Adrenal gland (tissue), 12 donors: ENCODE measurements around the gene INHBA. TPM values are rescaled to one million over a fixed set of nuclear protein-coding genes. Genes with fewer than 3 reads are reported as not detected.

ENCODE experiments used
- DNase-seq, 7 donors: peaks; one replicate each; pipeline ENCODE4 v3.0.0-alpha.2; 2019 to 2020
- H3K27ac ChIP-seq, 5 donors: fragments of 200-600 bp; sonication (generic) in 4 of 5; 1 replicate in 3 of 5; 2 replicates in 2 of 5; pipeline versions ENCODE4 v1.5.1 to v1.8.0; 2016 to 2020; ENCODE audit warnings: mild to moderate bottlenecking in 1 of 5
- H3K27me3 ChIP-seq: fragments of 200-600 bp; 2 replicates; pipeline ENCODE4 v1.8.0; 2021
- H3K36me3 ChIP-seq, 2 donors: fragments of 200-600 bp; replicated peaks in 1 of 2; 1 replicate in 1 of 2; 2 replicates in 1 of 2; pipeline versions ENCODE4 v1.5.1 to v1.8.0; 2018 to 2022
- H3K4me1 ChIP-seq, 2 donors: fragments of 200-600 bp; replicated peaks in 1 of 2; 1 replicate in 1 of 2; 2 replicates in 1 of 2; pipeline versions ENCODE4 v1.5.1 to v1.8.0; 2018 to 2021
- H3K4me3 ChIP-seq, 4 donors: fragments of 200-600 bp; sonication (generic) in 3 of 4; one replicate each; pipeline ENCODE4 v1.5.1; 2016 to 2018
- H3K9me3 ChIP-seq, 3 donors: fragments of 200-600 bp; sonication (generic) in 1 of 3; replicated peaks in 1 of 3; 1 replicate in 2 of 3; 2 replicates in 1 of 3; pipeline versions ENCODE4 v1.5.1 to v1.8.0; 2016 to 2021
- CTCF ChIP-seq, 6 experiments: fragments of 450-650 bp in 4 of 6; fragments of 200-600 bp in 2 of 6; sonication (generic) in 1 of 6; IDR thresholded peaks; 1 replicate in 5 of 6; 2 replicates in 1 of 6; pipeline versions ENCODE4 v1.5.1 to v1.8.0; 2016 to 2021; ENCODE audit warnings: antibody characterized with exemption in 6 of 6, mild to moderate bottlenecking in 2 of 6, moderate library complexity in 1 of 6
- POLR2A ChIP-seq, 2 donors: fragments of 450-650 bp; IDR thresholded peaks; one replicate each; pipeline ENCODE4 v1.6.1; 2017; ENCODE audit warnings: antibody characterized with exemption in 2 of 2, mild to moderate bottlenecking in 2 of 2, moderate library complexity in 1 of 2
- WGBS, 4 donors: extraction: QIAGEN DNeasy Blood & Tissue Kit in 2 of 4; methylation state at CpG; one replicate each; pipeline versions ENCODE4 v1.1.5 to v1.1.7; 2013 to 2017; 5-methylcytosine and 5-hydroxymethylcytosine counted together
- intact Hi-C, 2 donors: fragments of 100-400 bp; cut with DNase I; formaldehyde crosslinking; loops; one replicate each; pipeline versions ENCODE4 v1.14.1 to v1.15.0; 2022 to 2023
- polyA plus RNA-seq, 3 donors: library from polyadenylated mRNA; stranded (reverse); fragments of 200-250 nt in 2 of 3; fragments of 350-450 nt in 1 of 3; fragmentation: Illumina TruSeq in 1 of 3; extraction: RNeasy Lipid Tissue Mini Kit (QIAGEN cat#74804) in 1 of 3; gene quantifications; one replicate each; pipeline ENCODE4 v1.2.3, GENCODE V29; 2013 to 2014
- total RNA-seq, 9 donors: library from RNA; depleted of rRNA in 4 of 9; stranded (reverse); fragments of >200 nt in 4 of 9; fragments of 120-200 nt in 1 of 9; fragmentation: NEBNext Ultra II Directional in 1 of 9; extraction: Animal tissue kit (Norgen Biotek cat#: 25700) in 1 of 9; gene quantifications; one replicate each; pipeline versions ENCODE4 v1.1.0 to v1.2.4, GENCODE V29; 2013 to 2023
- donor health status: healthy with polysubstance abuse.
- donor health status: Bipolar disorder and iron deficiency.
- donor health status: DM: yes; HTN: yes; CAD: no.
- donor health status: DM: no; HTN: no; CAD: no.
- donor health status: DM: no; HTN: no; CAD: no.
- donor health status: DM: yes; HTN: yes; CAD: no.

Gene INHBA
- total and polyA plus RNA-seq, 12 donors, result 0.35 to 4.1 (median 0.89) TPM

- TF ChIP-seq POLR2A (IDR thresholded peaks at IDR 0.05) (no peak), CTCF (IDR thresholded peaks at IDR 0.05) (no peak)
- Histone ChIP-seq H3K4me3 (no peak overlapping the region), H3K4me1 (no peaks in the 10 kb centered on the region), H3K27me3 (no peaks in the 10 kb centered on the region), H3K27ac (no peak overlapping the region), H3K36me3 (no peaks in the 10 kb centered on the region), H3K9me3 (no peaks in the 10 kb centered on the region)
- WGBS, 4 donors, result 77 to 89% (median 82%) methylated on average over 4 of the region's 4 CpGs
- DNase-seq, result no peak
- intact Hi-C loops, result loop anchor here in 1 of 2 donors (10.0 kb wide), 1 partner anchor 1404 kb away; no protein-coding TSS in a partner anchor
Observed at GRCh38 chr7:41729059-41729458, 26.2 kb upstream of the INHBA start.

- TF ChIP-seq CTCF (IDR thresholded peaks at IDR 0.05), result no peak
- no peak for TF ChIP-seq POLR2A (IDR thresholded peaks at IDR 0.05)
- H3K27me3 ChIP-seq, result no peaks in the 10 kb centered on the region
- H3K36me3 ChIP-seq, result no peaks in the 10 kb centered on the region
- no peak for DNase-seq
- H3K4me1 ChIP-seq, result no peaks in the 10 kb centered on the region
- no peaks in the 10 kb centered on the region for H3K9me3 ChIP-seq
- H3K4me3 ChIP-seq, result no peak overlapping the region
- intact Hi-C loops, result loop anchor here in 1 of 2 donors (10.0 kb wide), 1 partner anchor 1400 kb away; no protein-coding TSS in a partner anchor
- 91 to 95% (median 92%) methylated on average over 6 of the region's 6 CpGs for WGBS, 4 donors
- H3K27ac ChIP-seq, result no peak overlapping the region
Observed at GRCh38 chr7:41725013-41725412, 22.1 kb upstream of the INHBA start.

GRCh38 chr7:41720886-41721285 is 18.0 kb upstream of the INHBA start:
- intact Hi-C loops, result loop anchor here in 1 of 2 donors (10.0 kb wide), 1 partner anchor 1396 kb away; no protein-coding TSS in a partner anchor
- H3K4me1 ChIP-seq, result no peaks in the 10 kb centered on the region
- no peak for DNase-seq
- no peaks in the 10 kb centered on the region for H3K36me3 ChIP-seq
- 57 to 79% (median 67%) methylated on average over 1 of the region's 1 CpG for WGBS, 4 donors
- H3K9me3 ChIP-seq, result no peaks in the 10 kb centered on the region
- TF ChIP-seq CTCF (IDR thresholded peaks at IDR 0.05), result no peak
- TF ChIP-seq POLR2A (IDR thresholded peaks at IDR 0.05), result no peak
- H3K4me3 ChIP-seq, result no peak overlapping the region
- H3K27ac ChIP-seq, result no peak overlapping the region
- no peaks in the 10 kb centered on the region for H3K27me3 ChIP-seq

- no peaks in the 10 kb centered on the region for H3K36me3 ChIP-seq
- TF ChIP-seq POLR2A (IDR thresholded peaks at IDR 0.05), result no peak
- TF ChIP-seq CTCF (IDR thresholded peaks at IDR 0.05), result no peak
- DNase-seq, result no peak
Observed at GRCh38 chr7:41720046-41720445, 17.2 kb upstream of the INHBA start.

More at GRCh38 chr7:41720046-41720445, 17.2 kb upstream of the INHBA start:
- 85 to 91% (median 90%) methylated on average over 4 of the region's 4 CpGs for WGBS, 4 donors
- intact Hi-C loops, result loop anchor here in 1 of 2 donors (10.0 kb wide), 1 partner anchor 1395 kb away; no protein-coding TSS in a partner anchor
- no peaks in the 10 kb centered on the region for H3K27me3 ChIP-seq
- no peaks in the 10 kb centered on the region for H3K4me1 ChIP-seq
- H3K4me3 ChIP-seq, result no peak overlapping the region
- no peak overlapping the region for H3K27ac ChIP-seq
- no peaks in the 10 kb centered on the region for H3K9me3 ChIP-seq
